Left lung (tissue), 10 donors: ENCODE data around the gene GPC5. TPM values are rescaled to one million over a fixed set of nuclear protein-coding genes. Genes with fewer than 3 reads are reported as not detected.
A peak's percentile ranks its signal among the peaks of the same experiment; 100 is the strongest.

Source experiments
- ATAC-seq: fragments of 200-7000 bp; cut with Tn5 transposase; one replicate; pipeline ENCODE4 v1.9.1; 2020; ENCODE audit warnings: moderate library complexity
- DNase-seq, 4 donors: peaks; one replicate each; pipeline ENCODE4 v3.0.0-alpha.2; 2013 to 2020
- H3K27ac ChIP-seq, 2 donors: fragments of 200-600 bp; sonication (generic) in 1 of 2; one replicate each; pipeline versions ENCODE4 v1.5.0 to v1.8.0; 2020 to 2021
- H3K27me3 ChIP-seq, 2 donors: fragments of 200-600 bp; sonication (generic) in 1 of 2; one replicate each; pipeline versions ENCODE4 v1.5.0 to v1.8.0; 2020 to 2021
- H3K36me3 ChIP-seq, 2 donors: fragments of 200-600 bp; sonication (generic) in 1 of 2; one replicate each; pipeline versions ENCODE4 v1.5.0 to v1.8.0; 2020 to 2021
- H3K4me1 ChIP-seq, 2 donors: fragments of 200-600 bp; one replicate each; pipeline ENCODE4 v1.8.0; 2021
- H3K4me3 ChIP-seq, 2 donors: fragments of 200-600 bp; sonication (generic) in 1 of 2; one replicate each; pipeline versions ENCODE4 v1.5.0 to v1.8.0; 2020 to 2021; ENCODE audit warnings: mild to moderate bottlenecking in 1 of 2
- H3K9me3 ChIP-seq, 2 donors: fragments of 200-600 bp; sonication (generic) in 1 of 2; one replicate each; pipeline versions ENCODE4 v1.5.0 to v1.8.0; 2020 to 2021
- intact Hi-C, 2 donors: fragments of 100-400 bp; cut with DNase I; formaldehyde crosslinking; loops; one replicate each; pipeline versions ENCODE4 v1.11.2 to v1.14.2; 2022
- polyA plus RNA-seq, 6 donors: library from polyadenylated mRNA; unstranded; fragments of 120-200 nt; gene quantifications; one replicate each; pipeline ENCODE4 v1.2.1, GENCODE V29; 2013; ENCODE audit not compliant: insufficient read length in 6 of 6
- total RNA-seq, 2 donors: library from RNA; stranded (reverse); fragmentation: NEBNext Ultra II Directional; extraction: Animal tissue kit (Norgen Biotek cat#: 25700); gene quantifications; one replicate each; pipeline ENCODE4 v1.2.1, GENCODE V29; 2021
- TF ChIP-seq, protein P1 (sequence below), 2 donors: fragments of 200-600 bp; sonication (generic) in 1 of 2; IDR thresholded peaks; one replicate each; pipeline versions ENCODE4 v1.5.0 to v1.8.0; 2021; ENCODE audit warnings: antibody characterized with exemption in 2 of 2
- donor health status: DM: no; HTN: yes; CAD: no.
- donor health status: DM: no; HTN: no; CAD: no.

Gene GPC5
- total and polyA plus RNA-seq, 8 donors, result 9.2 to 19.5 (median 11.5) TPM

DNA sequence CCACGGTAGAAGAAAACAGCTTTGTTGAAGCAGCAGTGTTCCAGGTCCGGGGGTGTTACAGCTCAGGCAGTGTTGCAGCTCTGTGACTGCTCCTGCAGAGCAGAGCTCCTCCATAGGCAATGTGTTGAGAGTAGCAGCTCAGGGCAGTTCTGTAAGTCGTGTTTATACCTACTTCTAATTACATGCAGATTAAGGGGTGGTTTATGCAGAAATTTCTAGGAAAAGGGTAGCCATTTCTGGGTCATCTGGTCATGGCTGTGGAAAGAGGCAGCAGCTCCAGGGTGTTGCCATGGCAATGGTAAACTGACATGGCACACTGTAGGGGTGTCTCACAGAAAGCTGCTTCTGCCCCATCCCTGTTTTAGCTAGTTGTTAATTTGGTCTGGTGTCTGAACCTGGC lies 316.4 kb downstream of the GPC5 start:
- no peaks in the 10 kb centered on the region for H3K36me3 ChIP-seq
- no peaks in the 10 kb centered on the region for H3K9me3 ChIP-seq
- H3K4me3 ChIP-seq, result no peak overlapping the region
- H3K27ac ChIP-seq, result no peak overlapping the region
- no peaks in the 10 kb centered on the region for H3K27me3 ChIP-seq
- no peak for ATAC-seq
- no peaks in the 10 kb centered on the region for H3K4me1 ChIP-seq
- DNase-seq, result no peak
- TF ChIP-seq, protein P1, sequence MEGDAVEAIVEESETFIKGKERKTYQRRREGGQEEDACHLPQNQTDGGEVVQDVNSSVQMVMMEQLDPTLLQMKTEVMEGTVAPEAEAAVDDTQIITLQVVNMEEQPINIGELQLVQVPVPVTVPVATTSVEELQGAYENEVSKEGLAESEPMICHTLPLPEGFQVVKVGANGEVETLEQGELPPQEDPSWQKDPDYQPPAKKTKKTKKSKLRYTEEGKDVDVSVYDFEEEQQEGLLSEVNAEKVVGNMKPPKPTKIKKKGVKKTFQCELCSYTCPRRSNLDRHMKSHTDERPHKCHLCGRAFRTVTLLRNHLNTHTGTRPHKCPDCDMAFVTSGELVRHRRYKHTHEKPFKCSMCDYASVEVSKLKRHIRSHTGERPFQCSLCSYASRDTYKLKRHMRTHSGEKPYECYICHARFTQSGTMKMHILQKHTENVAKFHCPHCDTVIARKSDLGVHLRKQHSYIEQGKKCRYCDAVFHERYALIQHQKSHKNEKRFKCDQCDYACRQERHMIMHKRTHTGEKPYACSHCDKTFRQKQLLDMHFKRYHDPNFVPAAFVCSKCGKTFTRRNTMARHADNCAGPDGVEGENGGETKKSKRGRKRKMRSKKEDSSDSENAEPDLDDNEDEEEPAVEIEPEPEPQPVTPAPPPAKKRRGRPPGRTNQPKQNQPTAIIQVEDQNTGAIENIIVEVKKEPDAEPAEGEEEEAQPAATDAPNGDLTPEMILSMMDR (IDR thresholded peaks at IDR 0.05), result no peak
- intact Hi-C loops, result no loop called here

GRCh38 chr13:91716436-91717065 lies 318.1 kb downstream of the GPC5 start:
- no peak for DNase-seq
- TF ChIP-seq, protein P1 (IDR thresholded peaks at IDR 0.05), result no peak

DNA sequence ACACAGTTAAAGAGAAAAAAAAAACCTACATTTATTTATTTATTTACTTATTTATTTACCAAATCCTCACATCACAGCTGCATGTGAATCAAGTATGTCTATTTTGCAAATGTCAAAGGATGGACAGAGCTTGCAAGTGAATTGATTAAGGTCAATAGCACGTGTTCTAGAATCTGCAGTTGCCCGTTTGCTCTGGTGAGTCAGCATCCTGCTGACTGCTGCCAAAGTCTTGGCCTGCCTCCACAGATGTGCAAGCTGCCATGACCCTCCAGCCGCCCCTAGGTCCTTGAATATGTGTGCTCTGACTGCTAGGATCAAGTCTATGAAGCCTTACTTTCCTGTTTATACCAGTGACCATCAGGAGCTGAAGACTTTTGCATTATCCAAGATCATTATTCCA lies 320.6 kb downstream of the GPC5 start:
- TF ChIP-seq, protein P1 (IDR thresholded peaks at IDR 0.05), result no peak
- no peak for ATAC-seq
- H3K9me3 ChIP-seq, result no peaks in the 10 kb centered on the region
- no peaks in the 10 kb centered on the region for H3K27me3 ChIP-seq
- H3K36me3 ChIP-seq, result no peaks in the 10 kb centered on the region
- no peaks in the 10 kb centered on the region for H3K4me1 ChIP-seq
- H3K4me3 ChIP-seq, result no peak overlapping the region
- intact Hi-C loops, result no loop called here
- no peak for DNase-seq
- H3K27ac ChIP-seq, result no peak overlapping the region

More at GRCh38 chr13:91716436-91717065, 318.1 kb downstream of the GPC5 start:
- Histone ChIP-seq H3K9me3 (no peaks in the 10 kb centered on the region), H3K36me3 (no peaks in the 10 kb centered on the region), H3K27ac (no peak overlapping the region), H3K4me1 (no peaks in the 10 kb centered on the region), H3K27me3 (no peaks in the 10 kb centered on the region), H3K4me3 (no peak overlapping the region)
- no peak for ATAC-seq
- intact Hi-C loops, result no loop called here

- DNase-seq (no peak), ATAC-seq (peak; percentile 33)
- Histone ChIP-seq H3K27me3 (no peaks in the 10 kb centered on the region), H3K27ac (no peak overlapping the region), H3K36me3 (no peaks in the 10 kb centered on the region), H3K4me1 (no peaks in the 10 kb centered on the region), H3K9me3 (no peaks in the 10 kb centered on the region), H3K4me3 (no peak overlapping the region)
- intact Hi-C loops, result no loop called here
- TF ChIP-seq, protein P1 (IDR thresholded peaks at IDR 0.05), result no peak
Measured at GRCh38 chr13:91721413-91721812, 323.0 kb downstream of the GPC5 start.

DNA sequence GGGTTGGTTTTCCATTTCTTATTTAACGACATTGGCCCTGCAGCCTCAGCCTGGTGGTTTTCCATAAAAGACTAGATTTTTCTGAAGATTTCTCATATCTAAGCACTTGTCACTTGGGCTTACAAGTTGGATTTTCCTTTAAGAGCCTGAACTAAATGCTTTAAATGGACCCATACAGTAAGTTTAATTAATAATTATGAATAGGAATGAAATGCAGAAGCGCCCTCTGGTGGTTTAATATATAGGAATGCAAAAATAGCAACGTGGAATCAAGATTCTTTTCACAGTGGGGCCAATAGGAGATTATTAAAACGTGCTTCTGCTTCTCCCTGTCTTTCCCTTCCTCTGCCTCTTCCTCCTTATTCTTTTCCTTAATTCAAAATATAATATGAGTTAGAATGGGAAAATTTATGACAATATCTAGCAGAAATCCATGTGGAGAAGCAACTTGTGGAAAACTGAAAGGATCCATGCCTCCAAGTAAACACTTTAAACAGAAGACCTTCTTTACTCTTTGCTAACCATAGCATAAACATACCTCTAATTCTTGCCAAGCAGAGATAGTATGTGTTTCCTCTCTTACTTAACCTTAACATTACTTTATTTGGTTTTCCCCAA lies 324.0 kb downstream of the GPC5 start:
- Histone ChIP-seq H3K4me3 (no peak overlapping the region), H3K4me1 (no peaks in the 10 kb centered on the region), H3K36me3 (no peaks in the 10 kb centered on the region), H3K27me3 (no peaks in the 10 kb centered on the region), H3K9me3 (no peaks in the 10 kb centered on the region), H3K27ac (no peak overlapping the region)
- TF ChIP-seq, protein P1 (IDR thresholded peaks at IDR 0.05), result peak; percentile 47 to 49
- peak in 2 of 4 donors; percentile 44 to 48 for DNase-seq
- peak; percentile 69 for ATAC-seq
- intact Hi-C loops, result no loop called here
